Dedifferentiated amniotic fluid mesenchymal stem cell (primary cell): ENCODE measurements around the gene ADIPOR2.
"Not testable (repeated sequence)": the region's sequence is repeated elsewhere in the genome, so short reads cannot be mapped to it uniquely, and the experiment has no call there.

Experiments used
- DNase-seq: peaks from one replicate; pipeline ENCODE4 v3.0.0-alpha.2; 2016; ENCODE audit errors: extremely low spot score

The ADIPOR2 gene

GRCh38 chr12:1665366-1665765, 25.5 kb upstream of the ADIPOR2 start:
- DNase-seq = no peak

DNA sequence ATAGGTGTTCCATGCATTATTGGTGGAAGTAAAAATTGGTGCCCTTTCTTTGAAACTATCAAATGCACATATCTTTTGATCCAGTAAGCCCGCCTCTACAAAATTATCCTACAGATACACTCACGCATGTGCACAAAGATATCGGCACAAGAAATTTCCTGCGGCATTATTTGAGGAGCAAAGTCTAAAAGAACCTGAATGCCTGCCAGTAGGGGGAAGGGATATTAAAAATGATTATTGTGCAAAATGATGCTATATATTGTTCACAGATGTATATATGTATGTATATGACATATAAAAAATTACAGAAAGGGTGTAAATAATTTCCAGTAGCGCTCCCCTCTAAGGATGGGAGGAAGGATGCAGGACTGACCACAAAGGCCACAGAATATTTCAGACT, 24.7 kb upstream of the ADIPOR2 start:
- DNase-seq = no peak

DNA sequence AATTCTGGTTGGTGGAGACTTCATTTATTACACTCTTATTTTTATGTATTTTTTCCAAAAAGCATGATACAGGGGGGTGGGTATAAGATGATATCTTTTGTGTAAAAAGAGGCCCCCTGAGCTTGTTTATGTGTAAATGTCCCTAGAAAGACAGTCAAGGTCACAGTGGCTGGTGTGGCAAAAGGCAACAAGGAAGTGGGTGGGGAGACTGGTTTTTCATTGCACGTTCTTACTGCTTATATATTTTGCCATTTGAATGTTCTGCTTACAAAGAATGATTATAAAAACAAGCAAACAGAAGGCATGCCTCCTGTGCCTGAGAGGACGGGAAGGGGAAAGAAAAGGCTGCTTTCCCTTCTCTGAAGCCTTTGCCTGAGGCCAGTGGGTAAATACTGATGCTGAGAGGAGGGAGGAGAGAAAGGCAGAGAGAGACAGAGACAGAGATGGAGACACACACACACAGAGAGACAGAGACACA, 24.1 kb upstream of the ADIPOR2 start:
- no peak for DNase-seq

- no peak for DNase-seq
Observed at GRCh38 chr12:1668833-1669543, 21.9 kb upstream of the ADIPOR2 start.

- no peak for DNase-seq
Observed at GRCh38 chr12:1670358-1671268, 20.3 kb upstream of the ADIPOR2 start.

DNA sequence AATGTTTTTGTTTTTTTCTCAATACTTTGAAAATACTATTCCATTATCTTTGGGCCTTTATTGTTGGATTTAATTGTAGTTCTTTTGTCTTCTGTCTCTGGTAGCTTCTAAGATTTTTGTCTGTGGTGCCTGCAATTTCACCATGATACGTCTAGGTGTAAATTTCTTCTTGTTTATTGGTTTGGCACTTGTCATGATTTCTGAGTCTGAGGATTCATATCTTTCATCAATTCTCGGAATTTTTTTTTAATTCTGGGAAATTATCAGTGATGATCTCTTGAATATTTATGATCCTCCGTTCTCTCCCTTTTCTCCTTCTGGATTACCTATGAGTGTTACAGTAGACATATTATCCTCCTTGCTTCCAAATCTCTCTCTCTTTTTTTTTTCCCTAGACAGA, 14.8 kb upstream of the ADIPOR2 start:
- DNase-seq = no peak

- no peak for DNase-seq
Observed at GRCh38 chr12:1680804-1681492, 9.9 kb upstream of the ADIPOR2 start.

DNA sequence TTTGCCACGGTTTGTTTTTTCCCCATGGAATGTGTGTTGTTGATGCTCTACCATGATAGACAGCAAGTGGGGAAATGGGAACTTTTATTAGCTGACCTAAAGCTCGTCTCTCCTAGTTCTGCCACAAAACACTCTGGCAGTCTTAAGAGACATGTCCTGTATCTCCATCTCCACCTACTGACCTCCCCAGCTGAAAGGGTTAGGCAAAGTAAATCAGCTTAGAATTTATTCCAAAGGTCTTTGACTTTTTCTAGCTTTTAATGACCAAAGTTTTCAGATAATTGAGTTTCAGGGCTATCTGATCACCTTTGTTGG, 9.4 kb upstream of the ADIPOR2 start:
- DNase-seq = no peak

DNA sequence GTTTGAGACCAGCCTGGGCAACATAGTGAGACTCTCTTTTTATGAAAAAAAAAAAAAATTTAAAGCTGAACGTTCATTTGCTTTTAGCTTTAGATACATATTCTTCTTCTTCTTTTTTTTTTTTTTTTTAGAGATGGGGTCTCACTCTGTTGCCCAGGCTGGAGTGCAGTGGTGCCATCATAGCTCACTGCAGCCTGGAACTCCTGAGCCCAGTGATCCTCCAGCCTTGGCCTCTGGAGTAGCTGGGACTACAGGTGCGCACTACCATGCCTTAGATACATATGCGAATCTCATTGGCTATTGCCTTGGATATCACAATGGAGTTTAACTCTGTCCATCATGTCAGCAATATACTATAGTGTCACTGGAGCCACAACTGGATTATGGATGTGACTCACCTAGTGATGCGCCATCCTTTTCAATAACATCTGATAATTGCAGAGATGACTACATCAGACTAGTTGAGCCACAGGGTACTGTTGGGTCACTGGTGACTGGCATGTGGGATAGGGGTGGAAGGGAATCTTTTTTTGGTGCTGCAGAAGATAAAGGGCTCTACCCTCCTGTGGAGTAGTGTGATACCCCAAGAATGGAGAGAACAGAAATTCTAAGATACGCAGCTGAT, 2.7 kb upstream of the ADIPOR2 start:
- DNase-seq = no peak

DNA sequence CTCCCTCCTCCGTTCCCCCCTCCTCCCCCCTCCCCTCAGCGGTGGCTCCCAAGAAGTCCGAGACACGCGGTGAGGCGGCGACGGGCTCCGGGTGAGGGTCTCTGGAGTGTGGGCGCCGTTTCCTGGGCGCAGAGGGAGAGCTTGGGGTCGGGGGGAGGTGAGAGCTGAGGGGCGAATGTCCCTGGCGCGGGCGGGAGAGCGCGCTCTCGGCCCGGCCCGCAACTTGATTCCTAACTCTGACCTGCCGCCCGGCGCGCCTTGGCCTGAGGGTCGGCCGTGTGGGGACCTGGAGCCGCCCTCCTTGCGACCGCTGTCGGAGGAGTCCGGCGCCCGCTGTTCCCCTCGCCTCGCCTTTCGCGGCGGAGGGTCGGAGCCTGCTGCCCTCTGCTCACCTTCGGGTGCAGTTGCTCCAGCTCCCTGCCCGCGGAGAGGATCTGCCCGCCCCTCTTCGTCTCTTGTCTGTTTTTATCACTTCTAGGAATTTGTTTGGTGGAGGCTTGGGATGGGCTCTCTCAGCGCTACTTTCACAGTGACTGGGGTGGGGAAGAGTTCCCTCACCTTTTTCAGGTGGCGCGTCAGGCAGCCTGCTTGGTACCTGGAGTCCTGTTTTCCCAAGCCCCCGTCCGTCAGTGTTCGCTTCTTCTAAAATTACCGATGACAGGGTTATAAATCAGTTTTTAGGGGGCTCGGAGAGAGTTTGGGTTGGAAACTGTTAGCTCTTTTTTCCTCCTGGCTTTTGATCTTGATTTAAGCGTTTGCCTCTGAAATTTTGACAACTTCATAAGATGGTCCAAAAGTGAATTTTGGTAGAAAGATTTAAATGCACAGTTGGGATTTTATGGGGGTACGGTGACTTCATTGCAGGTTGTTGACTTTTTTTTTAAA, 495 bp downstream of the ADIPOR2 start:
- DNase-seq = no peak

- DNase-seq = no peak
Observed at GRCh38 chr12:1692226-1692625, 1.4 kb downstream of the ADIPOR2 start.

DNA sequence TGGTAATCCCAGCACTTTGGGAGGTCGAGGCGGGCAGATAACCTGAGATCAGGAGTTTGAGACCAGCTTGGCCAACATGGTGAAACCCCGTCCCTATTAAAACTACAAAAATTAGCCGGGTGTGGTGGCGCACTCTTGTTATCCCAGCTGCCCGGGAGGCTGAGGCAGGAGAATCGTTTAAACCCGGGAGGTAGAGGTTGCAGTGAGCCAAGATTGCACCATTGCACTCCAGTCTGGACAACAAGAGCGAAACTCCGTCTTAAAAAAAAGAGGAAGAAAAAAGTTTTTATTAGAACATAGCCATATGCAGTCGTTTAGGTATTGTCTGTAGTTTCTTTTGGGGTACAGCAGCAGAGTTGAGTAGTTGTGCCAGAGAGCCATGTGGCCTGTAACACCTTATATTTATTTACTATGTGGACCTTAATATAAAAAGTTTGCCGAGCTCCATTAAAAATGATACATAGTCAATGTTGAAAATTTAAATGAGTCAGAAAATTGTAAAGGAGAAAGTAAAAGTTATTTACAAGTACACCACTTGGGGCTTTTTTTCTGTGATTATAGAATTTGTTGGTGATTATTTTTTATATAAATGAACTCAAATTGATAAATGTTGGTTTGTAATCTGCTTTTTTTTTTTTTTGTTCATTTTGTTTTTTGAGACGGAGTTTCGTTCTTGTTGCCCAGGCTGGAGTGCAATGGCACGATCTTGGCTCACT, 2.2 kb downstream of the ADIPOR2 start:
- DNase-seq = no peak

GRCh38 chr12:1695097-1695496, 4.2 kb downstream of the ADIPOR2 start:
- DNase-seq = not testable (repeated sequence)

GRCh38 chr12:1695886-1696670, 5.2 kb downstream of the ADIPOR2 start:
- no peak for DNase-seq

- DNase-seq = no peak
Observed at GRCh38 chr12:1696800-1697199, 5.9 kb downstream of the ADIPOR2 start.

- no peak for DNase-seq
Observed at GRCh38 chr12:1697271-1697670, 6.4 kb downstream of the ADIPOR2 start.

DNA sequence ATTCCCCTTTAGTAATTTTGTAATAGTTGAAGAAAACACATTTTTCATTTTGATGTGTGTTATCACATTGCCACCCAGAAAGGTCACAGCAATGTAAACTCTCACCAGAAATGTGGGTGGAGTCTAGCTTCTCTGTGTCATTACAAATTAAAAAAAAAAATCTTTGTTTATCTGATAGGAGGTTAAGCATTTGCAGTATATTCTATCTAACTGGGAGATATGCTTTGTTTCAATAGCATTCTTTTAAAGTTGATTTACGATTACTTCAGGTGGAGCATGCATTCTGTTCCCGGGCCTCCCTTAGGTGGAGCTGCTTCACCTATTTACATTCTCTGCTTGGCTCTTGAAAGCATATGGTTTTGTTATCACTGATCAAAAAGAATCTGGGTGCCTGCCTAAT, 7.8 kb downstream of the ADIPOR2 start:
- DNase-seq = no peak

GRCh38 chr12:1702713-1703112, 11.8 kb downstream of the ADIPOR2 start:
- DNase-seq = no peak
